Thyroid gland (tissue), 4 donors: Measurements from ENCODE around the gene MCAT. TPM values are rescaled to one million over a fixed set of nuclear protein-coding genes. Genes with fewer than 3 reads are reported as not detected.
A peak's percentile ranks its signal among the peaks of the same experiment; 100 is the strongest.

Experiments
- DNase-seq, 2 donors: peaks; one replicate each; pipeline ENCODE4 v3.0.0-alpha.2; 2019
- H3K27ac ChIP-seq, 3 donors: fragments of 200-600 bp; sonication (generic); 1 replicate in 2 of 3; 2 replicates in 1 of 3; pipeline ENCODE4 v1.5.1; 2016 to 2019; ENCODE audit warnings: mild to moderate bottlenecking in 1 of 3, moderate library complexity in 1 of 3
- H3K27me3 ChIP-seq: fragments of 200-600 bp; sonication (generic); one replicate; pipeline ENCODE4 v1.5.1; 2019
- H3K36me3 ChIP-seq, 2 donors: fragments of 200-600 bp; sonication (generic); one replicate each; pipeline ENCODE4 v1.5.1; 2016 to 2019
- H3K4me1 ChIP-seq, 2 donors: fragments of 200-600 bp; sonication (generic); one replicate each; pipeline ENCODE4 v1.5.1; 2017 to 2019
- H3K4me3 ChIP-seq, 3 donors: fragments of 200-600 bp; sonication (generic); replicated peaks in 1 of 3; 1 replicate in 2 of 3; 2 replicates in 1 of 3; pipeline ENCODE4 v1.5.1; 2016; ENCODE audit warnings: mild to moderate bottlenecking in 1 of 3
- H3K9me3 ChIP-seq: fragments of 200-600 bp; sonication (generic); one replicate; pipeline ENCODE4 v1.5.1; 2017
- CTCF ChIP-seq, 6 experiments: fragments of 200-600 bp in 3 of 6; fragments of 450-650 bp in 3 of 6; sonication (generic) in 3 of 6; IDR thresholded peaks; one replicate each; pipeline ENCODE4 v1.5.1; 2016 to 2019; ENCODE audit warnings: antibody characterized with exemption in 6 of 6, mild to moderate bottlenecking in 2 of 6, inconsistent platforms in 1 of 6, moderate library complexity in 1 of 6
- POLR2A ChIP-seq, 2 donors: fragments of 450-650 bp; IDR thresholded peaks; one replicate each; pipeline ENCODE4 v1.6.1; 2017; ENCODE audit warnings: antibody characterized with exemption in 2 of 2, mild to moderate bottlenecking in 2 of 2, moderate library complexity in 1 of 2
- WGBS, 2 donors: methylation state at CpG; one replicate each; pipeline ENCODE4 v1.1.5; 2017; 5-methylcytosine and 5-hydroxymethylcytosine counted together
- intact Hi-C: fragments of 100-400 bp; cut with DNase I; formaldehyde crosslinking; loops from one replicate; pipeline ENCODE4 v1.15.1; 2023
- total RNA-seq, 4 donors: library from RNA; depleted of rRNA; stranded (reverse); fragments of >200 nt; gene quantifications; one replicate each; pipeline ENCODE4 v1.2.3, GENCODE V29; 2016

Gene MCAT
- total RNA-seq, 4 donors from 2014 or later, result 28.4 to 48.5 (median 38.3) TPM

DNA sequence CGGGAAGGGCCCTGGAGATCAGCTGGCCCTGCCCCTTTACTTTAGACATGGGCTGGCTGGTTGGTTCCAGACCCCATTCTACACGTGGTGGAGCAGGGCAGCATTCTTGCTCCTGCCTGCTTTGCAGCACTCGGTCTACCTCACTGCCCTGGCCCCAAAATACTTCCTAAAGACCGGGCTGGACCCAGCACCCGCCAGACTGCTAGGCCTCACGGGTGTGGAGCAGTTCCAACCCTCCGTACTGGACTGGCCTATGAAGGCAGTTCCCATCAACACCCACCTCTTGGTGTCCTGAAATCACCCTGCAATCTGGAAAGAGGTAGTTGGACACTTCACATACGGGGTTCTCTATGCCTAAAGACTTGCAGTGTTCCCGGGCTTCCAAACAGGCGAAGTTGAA lies 6.4 kb downstream of the MCAT start:
- intact Hi-C loops, result no loop called here
- Histone ChIP-seq H3K4me1 (peaks cover 4 to 5% of the 10 kb centered on the region in 2 donors), H3K36me3 (peaks cover 27 to 42% of the 10 kb centered on the region in 2 donors), H3K27me3 (no peaks in the 10 kb centered on the region), H3K9me3 (no peaks in the 10 kb centered on the region), H3K4me3 (no peak overlapping the region), H3K27ac (peak overlapping the region in 2 of 3 donors; percentile 17 to 21)
- 67 to 75% methylated on average over 7 to 10 of the region's 10 CpGs for WGBS, 2 donors
- no peak for DNase-seq
- no peak for TF ChIP-seq CTCF (IDR thresholded peaks at IDR 0.05)

- Histone ChIP-seq H3K9me3 (no peaks in the 10 kb centered on the region), H3K27ac (peak overlapping the region in 1 of 3 donors; percentile 21), H3K4me3 (no peak overlapping the region), H3K36me3 (peaks cover 27 to 42% of the 10 kb centered on the region in 2 donors), H3K4me1 (peaks cover 0 to under 1% of the 10 kb centered on the region in 2 donors), H3K27me3 (no peaks in the 10 kb centered on the region)
- intact Hi-C loops, result no loop called here
- peak; percentile 27 to 32 for DNase-seq
- TF ChIP-seq CTCF (IDR thresholded peaks at IDR 0.05) (peak in 3 of 6 experiments; percentile 33 to 45 (median 42)), POLR2A (IDR thresholded peaks at IDR 0.05) (no peak)
- 62 to 77% methylated on average over 8 to 9 of the region's 9 CpGs for WGBS, 2 donors
Measured at GRCh38 chr22:43136255-43136654, 6.9 kb downstream of the MCAT start.

DNA sequence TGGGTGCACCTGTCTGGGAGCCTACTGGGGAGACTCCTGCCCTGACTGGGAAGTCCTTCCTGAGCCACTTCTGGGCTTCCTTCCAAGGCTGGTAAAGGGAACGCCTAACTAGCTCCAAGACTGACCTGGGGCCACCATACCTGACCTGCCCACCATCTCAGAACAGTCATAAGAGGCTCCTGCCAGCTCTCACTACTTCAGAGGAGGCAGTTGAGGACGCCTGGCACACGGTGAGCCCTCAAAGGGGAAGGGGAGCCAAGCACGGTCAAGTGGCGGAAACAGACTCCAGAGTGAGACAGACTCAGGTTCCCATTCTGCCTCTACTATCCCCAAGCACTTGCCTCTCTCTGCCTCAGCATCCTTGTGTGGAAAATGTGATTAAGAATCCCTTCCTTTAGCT lies 7.6 kb downstream of the MCAT start:
- TF ChIP-seq POLR2A (IDR thresholded peaks at IDR 0.05), result no peak
- TF ChIP-seq CTCF (IDR thresholded peaks at IDR 0.05), result no peak
- no peaks in the 10 kb centered on the region for H3K4me1 ChIP-seq
- H3K27me3 ChIP-seq, result no peaks in the 10 kb centered on the region
- WGBS, 2 donors, result 55 to 86% methylated on average over 5 of the region's 5 CpGs
- H3K9me3 ChIP-seq, result no peaks in the 10 kb centered on the region
- intact Hi-C loops, result no loop called here
- no peak overlapping the region for H3K27ac ChIP-seq
- H3K4me3 ChIP-seq, result no peak overlapping the region
- peaks cover 27 to 41% of the 10 kb centered on the region in 2 donors for H3K36me3 ChIP-seq
- DNase-seq, result peak; percentile 33 to 66

- Histone ChIP-seq H3K4me3 (no peak overlapping the region), H3K9me3 (no peaks in the 10 kb centered on the region), H3K27me3 (no peaks in the 10 kb centered on the region), H3K36me3 (peaks cover 23 to 35% of the 10 kb centered on the region in 2 donors), H3K4me1 (no peaks in the 10 kb centered on the region), H3K27ac (no peak overlapping the region)
- DNase-seq, result no peak
- intact Hi-C loops, result no loop called here
- TF ChIP-seq CTCF (IDR thresholded peaks at IDR 0.05) (no peak), POLR2A (IDR thresholded peaks at IDR 0.05) (no peak)
- 96 to 100% methylated on average over 4 of the region's 4 CpGs for WGBS, 2 donors
Measured at GRCh38 chr22:43134553-43134952, 8.6 kb downstream of the MCAT start.

- TF ChIP-seq POLR2A (IDR thresholded peaks at IDR 0.05), result no peak
- no peak for TF ChIP-seq CTCF (IDR thresholded peaks at IDR 0.05)
- Histone ChIP-seq H3K9me3 (no peaks in the 10 kb centered on the region), H3K36me3 (peaks cover 21 to 35% of the 10 kb centered on the region in 2 donors), H3K4me1 (no peaks in the 10 kb centered on the region), H3K27me3 (no peaks in the 10 kb centered on the region), H3K27ac (no peak overlapping the region), H3K4me3 (no peak overlapping the region)
- intact Hi-C loops, result no loop called here
- DNase-seq, result no peak
- WGBS, 2 donors, result 82 to 90% methylated on average over 9 of the region's 9 CpGs
Measured at GRCh38 chr22:43133401-43133800, 9.8 kb downstream of the MCAT start.
